Ovary (tissue), 3 donors: ENCODE results near the gene KBTBD13.

Experiments
- EP300 ChIP-seq: sonication (generic); formaldehyde crosslinking; IDR thresholded peaks from one replicate; pipeline ENCODE4 v1.6.1; 2017; ENCODE audit warnings: antibody characterized with exemption
- TF ChIP-seq, protein P1 (sequence below), 3 donors: fragments of 450-650 bp in 2 of 3; fragments of 200-600 bp in 1 of 3; IDR thresholded peaks; one replicate each; pipeline versions ENCODE4 v1.5.1 to v1.8.0; 2016 to 2022; ENCODE audit warnings: antibody characterized with exemption in 3 of 3, mild to moderate bottlenecking in 1 of 3
- donor health status: DM: no; HTN: no; CAD: no.

DNA sequence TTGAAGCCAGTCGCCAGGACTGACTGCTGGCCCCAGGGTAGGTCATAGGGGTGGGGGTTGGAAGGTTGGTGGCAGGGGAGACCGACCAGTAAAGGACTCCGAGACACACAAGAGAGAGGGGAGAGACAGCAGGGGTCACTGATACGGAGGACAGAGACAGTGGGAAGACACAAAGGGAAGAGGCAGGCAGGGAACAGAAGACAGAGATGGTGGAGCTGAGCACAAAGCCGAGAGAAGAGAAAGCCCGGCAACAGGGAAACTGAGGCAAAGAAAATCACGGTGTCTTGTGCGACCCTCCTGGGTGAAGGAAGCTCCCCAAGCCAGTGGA lies 9.3 kb upstream of the KBTBD13 start:
- TF ChIP-seq, protein P1, sequence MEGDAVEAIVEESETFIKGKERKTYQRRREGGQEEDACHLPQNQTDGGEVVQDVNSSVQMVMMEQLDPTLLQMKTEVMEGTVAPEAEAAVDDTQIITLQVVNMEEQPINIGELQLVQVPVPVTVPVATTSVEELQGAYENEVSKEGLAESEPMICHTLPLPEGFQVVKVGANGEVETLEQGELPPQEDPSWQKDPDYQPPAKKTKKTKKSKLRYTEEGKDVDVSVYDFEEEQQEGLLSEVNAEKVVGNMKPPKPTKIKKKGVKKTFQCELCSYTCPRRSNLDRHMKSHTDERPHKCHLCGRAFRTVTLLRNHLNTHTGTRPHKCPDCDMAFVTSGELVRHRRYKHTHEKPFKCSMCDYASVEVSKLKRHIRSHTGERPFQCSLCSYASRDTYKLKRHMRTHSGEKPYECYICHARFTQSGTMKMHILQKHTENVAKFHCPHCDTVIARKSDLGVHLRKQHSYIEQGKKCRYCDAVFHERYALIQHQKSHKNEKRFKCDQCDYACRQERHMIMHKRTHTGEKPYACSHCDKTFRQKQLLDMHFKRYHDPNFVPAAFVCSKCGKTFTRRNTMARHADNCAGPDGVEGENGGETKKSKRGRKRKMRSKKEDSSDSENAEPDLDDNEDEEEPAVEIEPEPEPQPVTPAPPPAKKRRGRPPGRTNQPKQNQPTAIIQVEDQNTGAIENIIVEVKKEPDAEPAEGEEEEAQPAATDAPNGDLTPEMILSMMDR (IDR thresholded peaks at IDR 0.05): no peak
- no peak for TF ChIP-seq EP300
